ENCODE data around the gene ITPR1.

GRCh38 chr3:4826237-4827100 is 333.3 kb downstream of the ITPR1 start:
- no peak for TF ChIP-seq CTCF (IDR thresholded peaks at IDR 0.05; ENCODE audit: low read depth, low read length)
- no peak for TF ChIP-seq POLR2A (IDR thresholded peaks at IDR 0.05; ENCODE audit: extremely low read depth, insufficient read length)
- no peak for TF ChIP-seq MAX (IDR thresholded peaks at IDR 0.05; ENCODE audit: low read depth, low read length)

All from NB4 (cell line).